ENCODE data around the gene COL19A1.
"Not testable (repeated sequence)": the region's sequence is repeated elsewhere in the genome, so short reads cannot be mapped to it uniquely, and the experiment has no call there.

COL19A1 gene

DNA sequence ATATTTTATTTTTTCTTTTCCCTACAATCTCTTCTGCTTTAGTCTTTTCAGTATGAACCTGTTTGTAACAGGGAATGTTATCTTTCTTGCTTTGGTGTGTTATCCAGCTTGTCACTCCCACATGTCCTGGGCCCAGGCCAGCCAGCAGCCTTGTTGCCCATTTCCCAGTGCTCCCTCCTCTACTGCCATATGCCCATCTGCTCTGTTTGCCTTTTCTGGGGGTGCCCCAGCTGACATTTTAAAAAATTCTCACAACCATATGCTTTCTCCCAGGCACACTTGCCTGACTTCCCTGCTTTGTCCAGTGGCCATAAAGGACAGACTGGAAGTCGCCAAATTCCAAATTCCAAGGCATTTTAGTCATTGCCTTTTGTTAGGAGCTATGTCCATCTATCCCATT lies 45.9 kb upstream of the COL19A1 start:
- in situ Hi-C loops (cut with MboI; ENCODE audit: low sequenced_read_pairs, unreplicated experiment), result no loop called here
- DNase-seq (ENCODE audit: low spot score), result no peak
- TF ChIP-seq, protein P1, sequence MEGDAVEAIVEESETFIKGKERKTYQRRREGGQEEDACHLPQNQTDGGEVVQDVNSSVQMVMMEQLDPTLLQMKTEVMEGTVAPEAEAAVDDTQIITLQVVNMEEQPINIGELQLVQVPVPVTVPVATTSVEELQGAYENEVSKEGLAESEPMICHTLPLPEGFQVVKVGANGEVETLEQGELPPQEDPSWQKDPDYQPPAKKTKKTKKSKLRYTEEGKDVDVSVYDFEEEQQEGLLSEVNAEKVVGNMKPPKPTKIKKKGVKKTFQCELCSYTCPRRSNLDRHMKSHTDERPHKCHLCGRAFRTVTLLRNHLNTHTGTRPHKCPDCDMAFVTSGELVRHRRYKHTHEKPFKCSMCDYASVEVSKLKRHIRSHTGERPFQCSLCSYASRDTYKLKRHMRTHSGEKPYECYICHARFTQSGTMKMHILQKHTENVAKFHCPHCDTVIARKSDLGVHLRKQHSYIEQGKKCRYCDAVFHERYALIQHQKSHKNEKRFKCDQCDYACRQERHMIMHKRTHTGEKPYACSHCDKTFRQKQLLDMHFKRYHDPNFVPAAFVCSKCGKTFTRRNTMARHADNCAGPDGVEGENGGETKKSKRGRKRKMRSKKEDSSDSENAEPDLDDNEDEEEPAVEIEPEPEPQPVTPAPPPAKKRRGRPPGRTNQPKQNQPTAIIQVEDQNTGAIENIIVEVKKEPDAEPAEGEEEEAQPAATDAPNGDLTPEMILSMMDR (IDR thresholded peaks at IDR 0.05; ENCODE audit: borderline replicate concordance, control extremely low read depth, extremely low read depth, insufficient read depth, missing control alignments), result no peak

DNA sequence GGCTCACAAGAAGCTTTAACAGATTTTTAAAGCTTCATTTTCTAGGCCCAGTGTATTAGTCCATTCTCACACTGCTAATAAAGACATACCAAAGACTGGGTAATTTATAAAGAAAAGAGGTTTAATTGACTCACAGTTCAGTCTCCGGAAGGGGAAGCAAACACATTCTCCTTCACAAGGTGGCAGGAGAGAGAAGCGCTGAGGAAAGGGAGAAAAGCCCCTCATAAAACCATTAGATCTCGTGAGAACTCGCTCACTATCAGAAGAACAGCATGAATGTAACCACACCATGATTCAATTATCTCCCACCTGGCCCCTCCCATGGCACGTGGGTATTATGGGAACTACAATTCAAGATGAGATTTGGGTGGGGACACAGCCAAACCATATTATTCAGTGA lies 42.0 kb upstream of the COL19A1 start:
- DNase-seq (ENCODE audit: low spot score); in situ Hi-C loops (cut with MboI; ENCODE audit: low sequenced_read_pairs, unreplicated experiment): not testable (repeated sequence)

DNA sequence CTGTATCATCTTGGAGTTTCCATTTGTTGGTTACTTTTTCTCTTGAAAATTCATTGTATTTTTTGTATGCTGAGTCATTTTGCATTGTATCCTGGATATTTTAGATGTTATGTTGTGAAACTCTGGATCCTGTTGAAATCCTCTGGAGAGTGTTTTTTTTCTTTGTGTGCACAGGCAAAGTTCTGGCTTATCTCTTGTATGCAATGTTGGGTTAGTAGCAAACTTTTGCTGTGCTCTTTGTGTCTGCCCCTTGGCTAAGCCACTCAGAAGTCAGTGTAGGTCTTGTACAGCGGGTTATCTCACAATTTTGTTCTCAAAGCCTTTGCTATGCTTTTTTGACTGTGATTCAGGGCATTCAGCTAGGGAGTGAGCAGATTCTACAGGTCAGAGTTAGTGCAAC lies 40.5 kb upstream of the COL19A1 start:
- in situ Hi-C loops (cut with MboI; ENCODE audit: low sequenced_read_pairs, unreplicated experiment), result loop anchor here (25.0 kb wide), 1 partner anchor 286 kb away; no protein-coding TSS in a partner anchor
- DNase-seq (ENCODE audit: low spot score), result no peak
- TF ChIP-seq, protein P1 (IDR thresholded peaks at IDR 0.05; ENCODE audit: borderline replicate concordance, control extremely low read depth, extremely low read depth, insufficient read depth, missing control alignments), result no peak

DNA sequence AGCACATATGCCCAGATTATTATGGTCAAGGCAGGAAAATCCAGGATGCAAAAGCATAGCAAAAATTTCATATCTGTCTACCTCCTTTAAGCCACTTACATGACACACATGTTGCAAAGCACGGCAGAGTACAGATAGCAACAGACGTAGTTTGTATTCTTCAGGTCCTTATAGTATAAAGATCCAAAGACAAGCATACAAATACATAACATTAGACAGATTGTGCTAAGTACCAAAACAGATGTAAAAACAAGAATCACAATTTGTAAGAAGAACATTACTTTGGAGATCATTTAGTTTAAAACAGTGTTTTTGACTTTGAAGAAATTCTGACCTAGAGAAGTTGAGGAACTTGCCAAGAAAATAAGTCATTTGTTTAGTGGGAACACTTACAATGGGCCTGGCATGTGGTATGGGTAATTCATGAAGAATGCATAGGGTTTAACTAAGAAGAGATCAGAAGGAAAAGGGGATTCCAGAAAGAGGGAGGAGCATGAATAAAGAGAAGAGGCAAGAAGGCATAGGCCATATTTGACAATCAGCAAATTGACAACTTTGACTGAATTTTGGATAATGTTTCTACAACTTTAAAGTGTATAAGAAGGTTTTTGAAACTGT lies 39.0 kb upstream of the COL19A1 start:
- no peak for DNase-seq (ENCODE audit: low spot score)
- TF ChIP-seq, protein P1 (IDR thresholded peaks at IDR 0.05; ENCODE audit: borderline replicate concordance, control extremely low read depth, extremely low read depth, insufficient read depth, missing control alignments), result no peak
- in situ Hi-C loops (cut with MboI; ENCODE audit: low sequenced_read_pairs, unreplicated experiment), result loop anchor here (25.0 kb wide), 1 partner anchor 285 kb away; no protein-coding TSS in a partner anchor

DNA sequence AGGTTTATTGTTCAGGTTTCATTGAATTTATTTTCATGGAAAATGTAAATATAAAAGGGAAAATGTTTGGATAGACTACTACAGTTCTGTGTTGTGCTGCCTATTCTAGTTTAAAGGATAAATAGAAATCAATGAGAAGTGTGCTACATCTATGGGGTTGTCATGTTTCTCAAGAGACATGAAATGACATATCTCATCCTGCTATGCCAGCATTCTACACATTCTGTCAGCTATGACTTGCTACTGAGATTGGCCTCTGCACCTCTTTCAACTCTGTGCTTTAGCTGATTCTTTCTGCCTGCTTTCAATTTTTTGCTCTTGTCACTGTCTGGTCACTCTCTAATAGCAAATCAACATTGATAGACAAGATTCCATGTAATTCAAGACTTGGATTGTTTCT lies 33.8 kb upstream of the COL19A1 start:
- TF ChIP-seq, protein P1 (IDR thresholded peaks at IDR 0.05; ENCODE audit: borderline replicate concordance, control extremely low read depth, extremely low read depth, insufficient read depth, missing control alignments), result no peak
- in situ Hi-C loops (cut with MboI; ENCODE audit: low sequenced_read_pairs, unreplicated experiment), result loop anchor here (25.0 kb wide), 1 partner anchor 280 kb away; no protein-coding TSS in a partner anchor
- DNase-seq (ENCODE audit: low spot score), result no peak

DNA sequence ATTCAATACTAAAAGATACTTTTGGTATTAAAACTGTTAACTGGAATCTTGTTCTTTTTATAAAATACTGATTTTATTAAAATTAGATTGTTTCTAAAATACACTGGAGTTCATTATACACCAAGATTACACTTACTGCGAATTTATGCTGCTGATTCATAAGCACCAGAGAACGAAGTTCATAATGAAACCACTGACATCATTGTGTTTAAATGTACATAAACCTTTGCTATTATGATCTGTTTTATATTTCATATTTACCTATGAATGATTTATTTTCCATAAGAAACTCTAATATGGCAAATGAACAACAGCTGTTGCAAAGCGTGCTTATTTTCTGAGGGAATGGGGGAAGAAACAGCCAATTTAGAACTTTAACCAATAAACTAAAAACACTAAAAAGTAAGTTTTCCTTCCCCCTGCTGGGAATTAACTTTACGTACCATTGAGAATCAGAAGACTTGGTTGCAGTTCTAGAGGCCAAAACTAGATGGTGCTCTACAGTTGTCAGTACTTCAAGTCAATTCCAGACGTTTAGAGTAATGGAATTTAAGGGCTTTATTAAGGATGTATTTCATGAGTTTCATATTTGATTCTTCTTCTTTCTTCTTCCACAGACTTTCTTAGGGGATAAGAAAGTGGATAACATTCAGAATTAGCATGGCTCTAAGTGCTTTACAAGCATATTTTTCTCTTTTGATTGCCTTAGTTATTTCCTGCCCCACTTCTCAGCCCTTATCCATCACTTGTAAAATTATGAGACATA lies 30.8 kb upstream of the COL19A1 start:
- in situ Hi-C loops (cut with MboI; ENCODE audit: low sequenced_read_pairs, unreplicated experiment), result loop anchor here (25.0 kb wide), 1 partner anchor 277 kb away; no protein-coding TSS in a partner anchor

More for the DNA sequence above, 30.8 kb upstream of the COL19A1 start:
- peak; percentile 11 for DNase-seq (ENCODE audit: low spot score)
- TF ChIP-seq, protein P1 (IDR thresholded peaks at IDR 0.05; ENCODE audit: borderline replicate concordance, control extremely low read depth, extremely low read depth, insufficient read depth, missing control alignments), result peak; percentile 75
